Activated CD4-positive, alpha-beta T cell treated with anti-CD3 and anti-CD28 coated beads, Interleukin-2, amount 10 ng/mL, durations not matched to agents 7 days and 5 days (primary cell): Measurements from ENCODE around the gene TRIM37. TPM values are rescaled to one million over a fixed set of nuclear protein-coding genes. Genes with fewer than 3 reads are reported as not detected.
"Not testable (repeated sequence)": the region's sequence is repeated elsewhere in the genome, so short reads cannot be mapped to it uniquely, and the experiment has no call there.

Source experiments
- CTCF ChIA-PET: fragments of 350-600 bp; sonication (Branson Sonifier 250); formaldehyde crosslinking; loops from one replicate; lab custom pipeline; 2021; ENCODE audit warnings: antibody characterized with exemption; lab: Charles Lee
- POLR2A ChIA-PET: fragments of 350-600 bp; sonication (Branson Sonifier 250); formaldehyde crosslinking; loops from one replicate; lab custom pipeline; 2021; ENCODE audit warnings: antibody characterized with exemption; lab: Charles Lee
- DNase-seq: peaks from one replicate; pipeline ENCODE4 v3.0.0-alpha.2; 2020
- H3K27ac Mint-ChIP-seq: one replicate; pipeline ENCODE4 v1.8.0; 2021; ENCODE audit warnings: mild to moderate bottlenecking, moderate library complexity, mixed read lengths
- H3K27me3 Mint-ChIP-seq: one replicate; pipeline ENCODE4 v1.8.0; 2021; ENCODE audit warnings: mixed read lengths
- H3K36me3 Mint-ChIP-seq: one replicate; pipeline ENCODE4 v1.8.0; 2021; ENCODE audit warnings: low read depth, mixed read lengths
- H3K4me1 Mint-ChIP-seq: one replicate; pipeline ENCODE4 v1.8.0; 2021; ENCODE audit warnings: mixed read lengths
- H3K4me3 Mint-ChIP-seq: one replicate; pipeline ENCODE4 v1.8.0; 2021; ENCODE audit warnings: mild to moderate bottlenecking, moderate library complexity, mixed read lengths
- H3K9me3 Mint-ChIP-seq: one replicate; pipeline ENCODE4 v1.8.0; 2021; ENCODE audit warnings: mixed read lengths
- total RNA-seq, 2 experiments: library from RNA; stranded (reverse); gene quantifications; one replicate each; pipeline ENCODE4 v1.2.3, GENCODE V29; 2021

Gene TRIM37
- total RNA-seq, 2 experiments from 2014 or later: 22.6 to 27.9 TPM

DNA sequence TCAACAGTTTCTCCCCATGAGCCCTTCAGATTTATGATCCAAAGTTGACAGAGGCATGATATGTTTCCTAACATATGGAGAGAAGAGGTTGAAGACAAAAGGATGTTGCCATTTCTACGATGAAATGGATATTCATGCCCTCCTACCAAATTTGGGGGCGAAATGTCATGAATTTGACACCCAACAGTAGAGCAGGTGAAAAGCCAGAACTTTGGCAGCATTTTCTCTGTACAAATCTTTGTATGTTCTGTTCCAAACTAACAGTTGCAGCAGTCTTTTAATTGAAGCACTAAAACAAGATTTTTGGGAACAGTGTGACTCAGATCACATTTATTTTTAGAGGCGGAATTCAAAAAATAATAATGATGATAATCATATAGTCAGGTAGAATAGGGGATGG lies 130.1 kb downstream of the TRIM37 start:
- no peaks in the 10 kb centered on the region for H3K27me3 Mint-ChIP-seq
- H3K36me3 Mint-ChIP-seq: no peaks in the 10 kb centered on the region
- DNase-seq: no peak
- no peaks in the 10 kb centered on the region for H3K4me1 Mint-ChIP-seq
- H3K9me3 Mint-ChIP-seq: no peaks in the 10 kb centered on the region
- ChIA-PET POLR2A (interaction anchor here (0.6 kb wide), 1 partner anchor 38 kb away, joined by 10 read pairs; no protein-coding TSS in a partner anchor), CTCF (interaction anchor here (1.1 kb wide), 1 partner anchor 13 kb away, joined by 4 read pairs; no protein-coding TSS in a partner anchor)
- H3K4me3 Mint-ChIP-seq: no peak overlapping the region
- no peak overlapping the region for H3K27ac Mint-ChIP-seq

DNA sequence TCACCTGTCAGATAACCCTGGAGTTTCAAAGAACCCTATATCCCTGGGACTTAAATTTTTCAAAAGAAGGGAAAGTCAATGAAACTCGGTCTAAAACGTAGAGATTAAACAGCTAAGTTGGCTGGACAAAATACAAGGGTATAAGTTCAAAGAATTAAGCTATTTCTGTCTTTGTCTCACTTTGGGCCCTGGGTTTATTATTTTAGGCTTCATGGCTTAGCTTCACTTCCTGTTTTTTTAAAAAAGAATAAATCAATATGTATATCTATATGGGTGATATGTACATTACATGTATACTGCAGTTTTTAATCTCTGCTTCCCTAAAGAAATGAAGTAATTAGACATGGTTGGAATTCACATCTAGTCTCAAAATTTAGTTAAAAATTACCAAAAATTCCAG lies 132.3 kb downstream of the TRIM37 start:
- no peak overlapping the region for H3K27ac Mint-ChIP-seq
- no peak for DNase-seq
- peaks cover 2% of the 10 kb centered on the region for H3K27me3 Mint-ChIP-seq
- POLR2A ChIA-PET: no interaction called here
- H3K9me3 Mint-ChIP-seq: no peaks in the 10 kb centered on the region
- CTCF ChIA-PET: no interaction called here
- H3K4me3 Mint-ChIP-seq: no peak overlapping the region
- H3K4me1 Mint-ChIP-seq: peaks cover 3% of the 10 kb centered on the region
- no peaks in the 10 kb centered on the region for H3K36me3 Mint-ChIP-seq

DNA sequence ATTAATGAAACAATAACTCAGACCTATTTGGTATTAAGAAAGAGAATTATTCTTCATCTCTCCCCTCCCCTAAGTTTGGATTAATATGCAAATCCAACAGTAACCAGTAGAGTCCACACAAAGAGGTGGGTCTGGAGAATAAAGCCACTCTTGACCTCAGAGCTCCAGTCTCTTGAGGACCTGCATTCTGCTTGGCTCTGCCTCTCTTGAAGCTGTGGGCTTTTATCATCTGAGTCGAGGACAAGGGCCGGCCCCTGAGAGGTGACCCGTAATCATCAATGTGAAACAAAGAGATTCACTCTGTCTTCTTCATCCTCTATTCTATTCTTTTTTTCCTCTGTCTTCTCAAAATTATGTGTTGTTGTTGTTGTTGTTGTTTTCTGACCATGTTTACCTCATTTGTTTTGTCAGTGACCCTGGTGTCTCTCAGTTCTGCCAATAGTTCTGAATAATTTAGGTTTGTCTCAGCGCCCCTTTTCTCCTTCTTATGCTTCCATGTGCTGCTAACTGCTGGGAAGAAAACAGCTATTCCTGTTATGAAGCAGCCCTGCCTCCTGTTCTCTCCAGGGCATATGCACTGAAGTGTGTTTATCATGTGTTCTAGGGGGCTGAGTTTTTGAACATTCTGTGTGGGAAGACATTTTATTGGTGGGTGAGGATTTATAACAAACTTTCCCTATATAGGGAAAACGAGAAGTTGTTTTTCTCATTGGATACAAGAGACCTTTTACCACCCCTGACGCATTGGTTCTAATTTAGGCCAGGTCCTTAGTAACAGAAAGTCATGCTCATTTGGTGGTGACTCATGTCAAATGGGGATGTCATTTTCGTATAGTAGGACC lies 135.8 kb downstream of the TRIM37 start:
- Mint-ChIP-seq H3K27ac (no peak overlapping the region), H3K27me3 (peaks cover 4% of the 10 kb centered on the region), H3K36me3 (no peaks in the 10 kb centered on the region), H3K4me3 (no peak overlapping the region), H3K4me1 (peaks cover 12% of the 10 kb centered on the region), H3K9me3 (no peaks in the 10 kb centered on the region)
- ChIA-PET CTCF (interaction anchor here (0.6 to 1.4 kb wide), 4 partner anchors 8 to 392 kb away, joined by 3 to 5 read pairs (median 3); no protein-coding TSS in a partner anchor), POLR2A (no interaction called here)
- DNase-seq: no peak

DNA sequence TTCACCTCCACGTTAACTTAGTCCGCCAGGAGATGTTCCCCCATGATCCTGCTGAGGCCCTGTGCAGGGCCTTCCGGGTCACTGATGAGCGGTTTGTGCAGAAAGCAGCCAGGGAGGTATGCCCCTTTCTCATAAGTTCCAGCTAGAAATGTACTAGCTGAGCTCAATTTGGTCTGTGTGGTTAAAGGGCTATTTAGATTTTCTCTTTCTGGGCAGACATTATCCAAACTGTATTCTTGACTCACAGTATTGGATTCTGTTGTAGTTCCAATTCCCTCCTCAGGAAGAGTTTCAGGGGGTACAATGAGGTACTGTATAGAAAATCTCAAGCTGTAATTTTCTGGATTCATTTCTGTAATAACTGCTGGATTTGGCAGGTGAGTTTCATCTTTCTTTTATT lies 137.1 kb downstream of the TRIM37 start:
- POLR2A ChIA-PET: no interaction called here
- Mint-ChIP-seq H3K4me3 (no peak overlapping the region), H3K36me3 (no peaks in the 10 kb centered on the region), H3K4me1 (peaks cover 12% of the 10 kb centered on the region), H3K9me3 (no peaks in the 10 kb centered on the region), H3K27me3 (peaks cover 10% of the 10 kb centered on the region), H3K27ac (no peak overlapping the region)
- CTCF ChIA-PET: interaction anchor here (1.4 kb wide), 1 partner anchor 9 kb away, joined by 5 read pairs; no protein-coding TSS in a partner anchor
- no peak for DNase-seq

DNA sequence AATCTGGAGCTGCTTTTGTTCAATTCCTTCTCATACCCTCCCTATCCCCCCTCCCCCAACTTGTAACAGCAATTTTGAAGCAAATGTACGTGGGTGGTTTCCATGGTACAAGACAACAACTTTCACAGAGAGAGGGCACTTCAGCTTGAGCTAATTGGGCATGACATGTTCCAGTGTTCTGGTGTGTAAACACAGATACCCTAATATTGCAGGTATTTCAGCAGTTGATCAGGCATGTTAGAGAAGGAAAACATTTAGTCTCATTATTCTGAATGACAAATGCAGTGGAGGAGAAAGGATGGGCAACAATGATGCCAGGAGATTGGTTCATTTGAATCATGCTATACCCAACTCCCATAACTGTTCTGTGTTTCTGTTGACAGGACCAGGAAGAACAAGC lies 137.5 kb downstream of the TRIM37 start:
- Mint-ChIP-seq H3K36me3 (no peaks in the 10 kb centered on the region), H3K4me3 (no peak overlapping the region), H3K27me3 (peaks cover 10% of the 10 kb centered on the region), H3K4me1 (peaks cover 12% of the 10 kb centered on the region), H3K27ac (no peak overlapping the region), H3K9me3 (no peaks in the 10 kb centered on the region)
- POLR2A ChIA-PET: no interaction called here
- no peak for DNase-seq
- CTCF ChIA-PET: no interaction called here

DNA sequence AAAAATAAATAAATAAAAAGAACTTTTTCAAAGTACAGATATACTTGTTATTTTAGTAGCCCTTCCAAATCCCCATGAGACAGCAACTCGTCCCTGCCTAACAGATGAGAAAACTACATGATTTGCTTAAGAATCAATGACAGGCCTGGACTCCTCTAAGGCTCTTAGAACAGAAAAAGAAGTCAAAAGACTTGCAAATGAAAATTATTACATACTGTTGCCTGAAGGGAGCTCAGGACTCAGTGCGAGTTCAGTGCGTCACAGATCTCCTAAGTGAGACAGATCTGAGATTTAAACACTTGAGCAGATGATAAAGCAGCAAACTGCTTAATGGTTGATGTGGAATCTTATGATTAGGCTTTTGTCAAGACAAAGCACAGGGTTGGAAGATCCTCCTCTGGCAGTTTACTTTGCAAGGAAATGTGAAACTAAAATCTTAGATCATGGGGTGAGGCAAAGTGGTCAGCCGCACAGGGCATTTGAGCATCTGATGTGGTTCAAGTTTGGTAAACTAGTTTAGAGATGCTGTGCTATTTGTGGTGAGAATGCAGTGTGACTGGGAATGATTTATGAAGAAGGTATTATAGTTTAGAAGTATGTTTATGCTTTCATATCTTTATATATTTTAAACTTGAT lies 138.1 kb downstream of the TRIM37 start:
- Mint-ChIP-seq H3K27me3 (peaks cover 10% of the 10 kb centered on the region), H3K4me3 (no peak overlapping the region), H3K27ac (no peak overlapping the region), H3K9me3 (no peaks in the 10 kb centered on the region), H3K36me3 (no peaks in the 10 kb centered on the region), H3K4me1 (peaks cover 12% of the 10 kb centered on the region)
- peak; percentile 43 for DNase-seq
- CTCF ChIA-PET: no interaction called here
- POLR2A ChIA-PET: no interaction called here

DNA sequence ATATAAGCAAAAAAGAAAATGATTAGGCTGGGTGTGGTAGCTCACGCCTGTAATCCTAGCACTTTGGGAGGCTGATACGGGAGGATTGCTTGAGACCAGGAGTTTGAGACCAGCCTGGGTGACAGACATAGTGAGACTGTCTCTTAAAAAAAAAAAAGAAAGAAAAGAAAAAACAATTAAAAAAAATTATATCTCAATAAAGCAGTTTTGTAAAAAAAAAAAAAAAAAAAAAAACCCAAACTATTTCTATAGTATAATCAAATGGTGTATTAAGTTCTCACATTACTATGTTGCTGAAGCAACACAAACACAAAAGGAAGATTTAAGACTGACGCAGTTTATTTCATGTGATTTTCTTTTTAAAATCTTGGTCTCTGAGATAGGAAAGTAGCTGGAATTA lies 140.5 kb downstream of the TRIM37 start:
- Mint-ChIP-seq H3K4me1 (peaks cover 12% of the 10 kb centered on the region), H3K36me3 (no peaks in the 10 kb centered on the region), H3K27me3 (peaks cover 10% of the 10 kb centered on the region), H3K9me3 (no peaks in the 10 kb centered on the region), H3K27ac (no peak overlapping the region), H3K4me3 (no peak overlapping the region)
- ChIA-PET CTCF (no interaction called here), POLR2A (no interaction called here)
- DNase-seq: no peak

DNA sequence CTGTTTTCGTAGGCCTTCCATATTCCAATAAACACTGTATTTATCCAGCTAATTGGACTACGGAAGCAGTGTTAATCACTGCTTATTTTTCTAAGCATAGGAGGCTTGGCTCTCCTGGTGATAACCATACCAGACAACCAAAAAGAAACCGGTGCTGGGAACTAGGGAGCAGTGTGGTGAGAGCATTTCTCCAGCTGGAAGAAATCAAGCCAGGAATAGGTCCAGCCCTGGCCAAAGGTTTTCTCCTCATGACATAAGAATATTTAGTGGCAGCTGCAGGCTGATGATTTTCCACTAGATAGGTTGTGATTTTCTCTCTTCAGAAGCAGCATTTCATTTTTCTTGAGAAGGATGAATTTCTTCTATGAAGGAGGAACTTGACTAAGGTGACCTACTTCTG lies 141.5 kb downstream of the TRIM37 start:
- no peak for DNase-seq

DNA sequence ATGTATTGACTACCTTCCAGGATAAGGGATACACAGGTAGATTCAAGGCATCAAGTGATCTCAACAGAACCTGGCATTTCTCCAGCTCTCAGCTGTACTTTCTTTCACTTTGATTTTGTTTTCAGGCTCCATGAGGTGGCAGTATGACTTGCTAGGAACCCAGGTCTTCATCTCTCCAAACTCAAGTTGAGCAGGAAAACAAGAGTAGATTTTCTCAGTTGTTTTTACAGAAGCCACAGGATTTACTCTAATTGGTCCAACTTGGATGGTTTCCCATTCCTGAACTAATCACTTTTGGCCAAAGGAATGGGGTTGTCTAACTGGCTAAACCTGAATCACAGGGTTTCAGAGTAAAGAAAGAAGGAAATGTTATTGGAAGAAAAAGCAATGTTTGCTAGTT lies 146.6 kb downstream of the TRIM37 start:
- DNase-seq: no peak
- H3K9me3 Mint-ChIP-seq: no peaks in the 10 kb centered on the region
- no peaks in the 10 kb centered on the region for H3K36me3 Mint-ChIP-seq
- peaks cover 2% of the 10 kb centered on the region for H3K27me3 Mint-ChIP-seq
- no peak overlapping the region for H3K4me3 Mint-ChIP-seq
- no peak overlapping the region for H3K27ac Mint-ChIP-seq
- ChIA-PET CTCF (no interaction called here), POLR2A (no interaction called here)
- H3K4me1 Mint-ChIP-seq: no peaks in the 10 kb centered on the region

More for the DNA sequence above, 141.5 kb downstream of the TRIM37 start:
- Mint-ChIP-seq H3K4me3 (no peak overlapping the region), H3K27ac (no peak overlapping the region), H3K4me1 (peaks cover 12% of the 10 kb centered on the region), H3K36me3 (no peaks in the 10 kb centered on the region), H3K9me3 (no peaks in the 10 kb centered on the region), H3K27me3 (peaks cover 8% of the 10 kb centered on the region)
- CTCF ChIA-PET: no interaction called here
- POLR2A ChIA-PET: no interaction called here

DNA sequence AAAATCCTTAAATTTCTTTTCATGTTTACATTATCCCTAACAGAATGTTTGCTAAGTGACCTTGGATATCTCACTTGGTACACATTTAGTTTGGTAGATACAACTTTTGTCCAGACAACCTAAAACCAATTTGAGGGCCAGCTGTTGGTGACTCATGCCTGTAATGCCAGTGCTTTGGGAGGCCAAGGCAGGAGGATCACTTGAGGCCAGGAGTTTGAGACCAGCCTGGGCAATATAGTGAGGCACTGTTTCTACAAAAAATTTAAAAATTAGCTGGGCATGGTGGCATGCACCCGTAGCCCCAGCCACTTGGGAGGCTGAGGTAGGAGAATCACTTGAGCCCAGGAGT lies 149.0 kb downstream of the TRIM37 start:
- DNase-seq, POLR2A ChIA-PET, H3K9me3 Mint-ChIP-seq, CTCF ChIA-PET, H3K27me3 Mint-ChIP-seq, H3K4me3 Mint-ChIP-seq, H3K27ac Mint-ChIP-seq, H3K4me1 Mint-ChIP-seq, H3K36me3 Mint-ChIP-seq: not testable (repeated sequence)

DNA sequence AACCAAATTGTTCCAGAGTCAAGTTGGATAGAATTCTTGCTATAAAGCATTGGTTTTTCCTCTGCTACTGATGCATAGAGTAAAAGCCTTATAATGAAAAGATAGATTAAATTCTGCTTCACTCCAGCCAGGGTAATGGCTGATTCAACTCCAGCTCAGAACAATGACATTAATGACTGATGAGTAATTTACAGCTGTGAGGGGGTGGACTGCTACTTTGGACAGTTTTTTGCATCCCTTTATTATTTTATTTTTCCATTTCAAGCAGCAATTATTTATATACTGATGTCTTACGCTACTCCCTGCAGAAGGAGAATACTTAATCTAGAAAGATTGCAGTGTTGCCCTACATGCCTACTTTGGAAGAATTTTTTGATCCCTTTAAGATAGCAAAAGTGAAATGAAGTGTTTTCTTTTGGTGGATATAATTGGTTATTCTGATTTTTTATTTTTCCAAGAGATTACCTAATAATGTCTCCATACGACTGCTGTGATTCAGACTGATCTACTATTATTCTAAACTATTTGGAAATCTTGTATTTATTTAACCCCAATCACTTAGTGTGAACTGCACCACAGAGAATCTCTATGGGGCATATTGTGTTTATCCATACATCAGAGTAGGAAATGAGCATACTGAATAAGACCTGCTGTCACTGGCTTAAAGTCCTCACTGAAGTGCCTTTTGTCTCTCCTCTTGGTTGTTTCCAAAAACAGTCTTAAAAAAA lies 149.5 kb downstream of the TRIM37 start:
- POLR2A ChIA-PET: no interaction called here
- Mint-ChIP-seq H3K4me1 (peaks cover 9% of the 10 kb centered on the region), H3K9me3 (peaks cover 9% of the 10 kb centered on the region), H3K27ac (no peak overlapping the region), H3K36me3 (no peaks in the 10 kb centered on the region), H3K4me3 (no peak overlapping the region), H3K27me3 (peaks cover 2% of the 10 kb centered on the region)
- DNase-seq: no peak
- CTCF ChIA-PET: no interaction called here

DNA sequence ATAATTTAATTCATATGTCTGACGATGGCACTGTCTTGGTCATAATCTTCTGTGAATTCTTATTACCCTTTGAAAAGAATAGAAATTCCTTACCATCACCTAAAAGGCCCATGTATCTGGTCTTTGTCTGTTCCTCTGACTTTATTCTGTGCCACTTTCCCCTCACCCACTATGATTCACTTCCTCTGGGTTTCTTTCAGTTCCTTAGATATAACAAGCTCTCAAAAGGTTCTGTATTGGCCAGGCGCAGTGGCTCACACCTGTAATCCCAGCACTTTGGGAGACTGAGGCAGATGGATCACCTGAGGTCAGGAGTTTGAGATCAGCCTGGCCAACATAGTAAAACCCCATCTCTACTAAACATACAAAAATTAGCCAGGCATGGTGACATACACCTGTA lies 152.3 kb downstream of the TRIM37 start:
- H3K27ac Mint-ChIP-seq, H3K4me1 Mint-ChIP-seq, CTCF ChIA-PET, POLR2A ChIA-PET, DNase-seq, H3K36me3 Mint-ChIP-seq, H3K27me3 Mint-ChIP-seq, H3K4me3 Mint-ChIP-seq: not testable (repeated sequence)
- peaks cover 22% of the 10 kb centered on the region for H3K9me3 Mint-ChIP-seq

DNA sequence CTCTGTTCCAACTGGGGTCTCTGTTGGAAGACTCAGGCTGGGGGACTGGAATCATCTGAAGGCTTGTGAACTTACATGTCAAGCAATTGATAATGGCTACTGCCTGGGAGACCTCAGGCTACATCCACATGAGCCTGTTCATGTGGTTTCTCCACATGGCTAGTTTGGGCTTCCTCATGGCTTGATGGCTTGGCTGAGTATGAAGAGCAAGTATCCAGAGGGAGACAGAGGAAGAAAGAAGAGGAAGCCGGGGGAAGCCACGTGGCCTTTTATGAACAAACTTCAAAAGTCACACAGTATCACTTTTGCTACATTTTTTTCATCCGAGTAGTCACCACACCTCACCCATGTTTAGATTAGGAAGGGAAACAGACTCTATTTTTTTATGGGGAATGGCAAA lies 158.9 kb downstream of the TRIM37 start:
- Mint-ChIP-seq H3K27me3 (peaks cover 9% of the 10 kb centered on the region), H3K9me3 (peaks cover 18% of the 10 kb centered on the region), H3K4me1 (no peaks in the 10 kb centered on the region), H3K27ac (no peak overlapping the region), H3K36me3 (peaks cover 3% of the 10 kb centered on the region), H3K4me3 (no peak overlapping the region)
- ChIA-PET CTCF (no interaction called here), POLR2A (no interaction called here)
- DNase-seq: no peak
